RWPE1 (cell line): ENCODE data around the gene RPL10A.

ENCODE experiments used
- CTCF ChIA-PET: fragments of 350-600 bp; sonication (Branson Sonifier 250); formaldehyde crosslinking; extraction: SDS; loops from one replicate; lab custom pipeline; 2021; lab: Yijun Ruan, JAX
- POLR2A ChIA-PET: fragments of 400-600 bp; formaldehyde crosslinking; extraction: SDS; loops from one replicate; lab custom pipeline; 2020; ENCODE audit warnings: antibody characterized with exemption; ENCODE audit not compliant: low non-redundant PET; lab: Yijun Ruan, JAX
- DNase-seq: peaks from one replicate; pipeline ENCODE4 v3.0.0; 2012; ENCODE audit warnings: low spot score
- H3K27ac ChIP-seq: fragments of 450-650 bp; 2 replicates; pipeline ENCODE4 v1.5.1; 2017
- TF ChIP-seq, protein P1 (sequence below): fragments of 450-650 bp; conservative IDR thresholded peaks from 2 replicates; pipeline ENCODE4 v1.5.1; 2017; ENCODE audit warnings: low read depth, mild to moderate bottlenecking

RPL10A gene

GRCh38 chr6:35476004-35476403, 7.8 kb downstream of the RPL10A start:
- CTCF ChIA-PET, result interaction anchor here (0.6 kb wide), 2 partner anchors 261 to 1307 kb away, joined by 3 to 7 read pairs; partner anchors contain the start of gene ARMC12

GRCh38 chr6:35477028-35477427, 8.8 kb downstream of the RPL10A start:
- H3K27ac ChIP-seq, result peak overlapping the region; percentile 94
- ChIA-PET CTCF (interaction anchor here (0.7 kb wide), 1 partner anchor 20 kb away, joined by 4 read pairs; the partner anchor contains the start of gene TEAD3), POLR2A (interaction anchor here (0.9 kb wide), 1 partner anchor 20 kb away, joined by 5 read pairs; the partner anchor contains the start of gene TEAD3)
- TF ChIP-seq, protein P1, sequence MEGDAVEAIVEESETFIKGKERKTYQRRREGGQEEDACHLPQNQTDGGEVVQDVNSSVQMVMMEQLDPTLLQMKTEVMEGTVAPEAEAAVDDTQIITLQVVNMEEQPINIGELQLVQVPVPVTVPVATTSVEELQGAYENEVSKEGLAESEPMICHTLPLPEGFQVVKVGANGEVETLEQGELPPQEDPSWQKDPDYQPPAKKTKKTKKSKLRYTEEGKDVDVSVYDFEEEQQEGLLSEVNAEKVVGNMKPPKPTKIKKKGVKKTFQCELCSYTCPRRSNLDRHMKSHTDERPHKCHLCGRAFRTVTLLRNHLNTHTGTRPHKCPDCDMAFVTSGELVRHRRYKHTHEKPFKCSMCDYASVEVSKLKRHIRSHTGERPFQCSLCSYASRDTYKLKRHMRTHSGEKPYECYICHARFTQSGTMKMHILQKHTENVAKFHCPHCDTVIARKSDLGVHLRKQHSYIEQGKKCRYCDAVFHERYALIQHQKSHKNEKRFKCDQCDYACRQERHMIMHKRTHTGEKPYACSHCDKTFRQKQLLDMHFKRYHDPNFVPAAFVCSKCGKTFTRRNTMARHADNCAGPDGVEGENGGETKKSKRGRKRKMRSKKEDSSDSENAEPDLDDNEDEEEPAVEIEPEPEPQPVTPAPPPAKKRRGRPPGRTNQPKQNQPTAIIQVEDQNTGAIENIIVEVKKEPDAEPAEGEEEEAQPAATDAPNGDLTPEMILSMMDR, result no peak
- DNase-seq, result no peak

More at GRCh38 chr6:35476004-35476403, 7.8 kb downstream of the RPL10A start:
- POLR2A ChIA-PET, result no interaction called here
- no peak for DNase-seq
- TF ChIP-seq, protein P1, result no peak
- peak overlapping the region; percentile 94 for H3K27ac ChIP-seq

- DNase-seq, result no peak
- TF ChIP-seq, protein P1, result no peak
- ChIA-PET CTCF (interaction anchor here (0.6 to 0.7 kb wide), 2 partner anchors 19 to 179 kb away, joined by 3 to 4 read pairs; partner anchors contain the start of gene TEAD3), POLR2A (interaction anchor here (0.9 kb wide), 1 partner anchor 19 kb away, joined by 5 read pairs; the partner anchor contains the start of gene TEAD3)
- H3K27ac ChIP-seq, result peak overlapping the region; percentile 94
These were observed 9.5 kb downstream of the RPL10A start for GRCh38 chr6:35477551-35478179.

DNA sequence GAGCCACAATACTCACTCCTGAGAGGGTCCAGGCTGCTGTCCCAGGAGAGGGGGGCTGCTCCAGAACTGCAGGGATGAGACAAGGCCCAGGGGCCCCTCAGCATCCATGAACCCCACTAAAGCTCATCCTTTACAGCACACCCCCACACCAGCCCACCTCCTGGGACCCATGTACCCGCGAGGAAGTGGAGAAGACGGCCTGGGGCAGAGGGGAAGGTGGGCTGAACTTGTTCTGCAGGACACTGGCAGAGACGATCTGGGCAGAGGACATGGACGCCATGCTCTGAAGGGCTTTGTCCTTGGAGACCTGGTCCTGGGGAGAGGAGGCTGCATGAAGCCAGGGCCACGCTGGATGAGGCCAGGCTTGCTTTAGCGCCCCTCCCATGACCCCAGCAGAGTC, 10.1 kb downstream of the RPL10A start:
- DNase-seq, result no peak
- CTCF ChIA-PET, result interaction anchor here (0.6 kb wide), 1 partner anchor 180 kb away, joined by 3 read pairs; no protein-coding TSS in a partner anchor
- POLR2A ChIA-PET, result interaction anchor here (0.9 kb wide), 1 partner anchor 18 kb away, joined by 5 read pairs; the partner anchor contains the start of gene TEAD3
- TF ChIP-seq, protein P1, result no peak
- H3K27ac ChIP-seq, result peak overlapping the region; percentile 94

GRCh38 chr6:35480176-35480575, 12.0 kb downstream of the RPL10A start:
- peak overlapping the region; percentile 41 for H3K27ac ChIP-seq
- TF ChIP-seq, protein P1, result no peak
- CTCF ChIA-PET, result no interaction called here
- no peak for DNase-seq
- POLR2A ChIA-PET, result no interaction called here

- POLR2A ChIA-PET, result no interaction called here
- CTCF ChIA-PET, result interaction anchor here (0.6 to 0.7 kb wide), 2 partner anchors 15 to 42 kb away, joined by 3 to 4 read pairs; no protein-coding TSS in a partner anchor
These were observed 13.0 kb downstream of the RPL10A start for GRCh38 chr6:35481226-35481625.

More at GRCh38 chr6:35481226-35481625, 13.0 kb downstream of the RPL10A start:
- H3K27ac ChIP-seq, result peak overlapping the region; percentile 41
- TF ChIP-seq, protein P1, result no peak
- no peak for DNase-seq
